Peyer's patch (tissue), 4 donors: Measurements from ENCODE around the gene SUPT4H1. TPM values are rescaled to one million over a fixed set of nuclear protein-coding genes. Genes with fewer than 3 reads are reported as not detected.

ENCODE experiments used
- DNase-seq, 3 donors: peaks; one replicate each; pipeline ENCODE4 v3.0.0-alpha.2; 2017 to 2019
- H3K27ac ChIP-seq, 4 donors: fragments of 200-600 bp; sonication (generic); one replicate each; pipeline ENCODE4 v1.5.1; 2016 to 2019
- H3K27me3 ChIP-seq, 2 donors: fragments of 200-600 bp; sonication (generic); one replicate each; pipeline ENCODE4 v1.5.1; 2019
- H3K36me3 ChIP-seq, 3 donors: fragments of 200-600 bp; sonication (generic); one replicate each; pipeline ENCODE4 v1.5.1; 2016 to 2019
- H3K4me1 ChIP-seq, 4 donors: fragments of 200-600 bp; sonication (generic); one replicate each; pipeline ENCODE4 v1.5.1; 2016 to 2019
- H3K4me3 ChIP-seq, 4 donors: fragments of 200-600 bp; sonication (generic); 1 replicate in 3 of 4; 2 replicates in 1 of 4; pipeline ENCODE4 v1.5.1; 2016 to 2019; ENCODE audit warnings: mild to moderate bottlenecking in 1 of 4
- H3K9me3 ChIP-seq, 4 donors: fragments of 200-600 bp; sonication (generic); one replicate each; pipeline ENCODE4 v1.5.1; 2016 to 2019; ENCODE audit warnings: mild to moderate bottlenecking in 1 of 4
- POLR2A ChIP-seq, 2 donors: fragments of 450-650 bp; IDR thresholded peaks; one replicate each; pipeline ENCODE4 v1.5.1; 2017; ENCODE audit warnings: antibody characterized with exemption in 2 of 2, mild to moderate bottlenecking in 2 of 2, moderate library complexity in 2 of 2
- total RNA-seq, 4 donors: library from RNA; depleted of rRNA; stranded (reverse); fragments of >200 nt; gene quantifications; one replicate each; pipeline ENCODE4 v1.1.0, GENCODE V29; 2016
- TF ChIP-seq, protein P1 (sequence below), 6 experiments: fragments of 450-650 bp in 4 of 6; fragments of 200-600 bp in 2 of 6; sonication (generic) in 1 of 6; IDR thresholded peaks; one replicate each; pipeline ENCODE4 v1.5.1; 2017 to 2019; ENCODE audit warnings: antibody characterized with exemption in 6 of 6, mild to moderate bottlenecking in 3 of 6, moderate library complexity in 1 of 6

SUPT4H1 gene
- total RNA-seq, 4 donors from 2014 or later, result 31.9 to 56.1 (median 47.9) TPM

DNA sequence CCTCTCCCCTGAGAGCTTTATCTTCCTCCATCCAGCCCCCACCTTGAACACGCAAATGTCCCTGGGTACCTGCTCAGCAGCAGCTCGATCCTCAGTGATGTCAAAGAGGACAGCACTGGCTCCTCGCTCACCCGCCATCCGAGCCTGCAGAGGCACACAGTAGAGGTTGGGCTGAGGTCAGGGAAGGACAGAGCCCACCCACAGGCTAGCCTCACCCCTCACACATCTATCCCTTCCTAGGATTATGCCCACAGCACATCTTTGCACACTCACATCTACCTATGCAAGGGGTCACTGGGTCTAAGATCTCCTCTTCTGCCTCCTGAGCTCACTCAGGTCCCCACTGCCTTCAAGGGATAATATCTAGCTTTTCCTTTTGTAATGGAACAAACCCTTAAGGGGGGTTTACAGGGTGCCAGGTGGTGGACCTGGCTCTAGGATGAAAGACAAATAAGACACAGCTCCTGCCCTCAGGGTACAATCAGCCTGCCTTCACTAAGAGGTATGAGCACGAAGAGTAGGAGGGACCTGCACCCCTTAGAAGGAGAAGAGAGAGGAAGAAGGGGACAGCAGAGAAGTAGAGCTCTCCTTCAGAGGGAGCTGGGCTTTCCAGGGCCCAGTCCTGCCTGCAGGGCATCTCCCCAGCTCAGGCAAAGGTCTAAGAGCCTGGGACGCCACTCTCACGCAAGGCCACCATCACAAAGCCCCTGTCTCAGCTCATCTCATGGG is 11.6 kb upstream of the SUPT4H1 start:
- TF ChIP-seq POLR2A (IDR thresholded peaks at IDR 0.05), result no peak
- TF ChIP-seq, protein P1, sequence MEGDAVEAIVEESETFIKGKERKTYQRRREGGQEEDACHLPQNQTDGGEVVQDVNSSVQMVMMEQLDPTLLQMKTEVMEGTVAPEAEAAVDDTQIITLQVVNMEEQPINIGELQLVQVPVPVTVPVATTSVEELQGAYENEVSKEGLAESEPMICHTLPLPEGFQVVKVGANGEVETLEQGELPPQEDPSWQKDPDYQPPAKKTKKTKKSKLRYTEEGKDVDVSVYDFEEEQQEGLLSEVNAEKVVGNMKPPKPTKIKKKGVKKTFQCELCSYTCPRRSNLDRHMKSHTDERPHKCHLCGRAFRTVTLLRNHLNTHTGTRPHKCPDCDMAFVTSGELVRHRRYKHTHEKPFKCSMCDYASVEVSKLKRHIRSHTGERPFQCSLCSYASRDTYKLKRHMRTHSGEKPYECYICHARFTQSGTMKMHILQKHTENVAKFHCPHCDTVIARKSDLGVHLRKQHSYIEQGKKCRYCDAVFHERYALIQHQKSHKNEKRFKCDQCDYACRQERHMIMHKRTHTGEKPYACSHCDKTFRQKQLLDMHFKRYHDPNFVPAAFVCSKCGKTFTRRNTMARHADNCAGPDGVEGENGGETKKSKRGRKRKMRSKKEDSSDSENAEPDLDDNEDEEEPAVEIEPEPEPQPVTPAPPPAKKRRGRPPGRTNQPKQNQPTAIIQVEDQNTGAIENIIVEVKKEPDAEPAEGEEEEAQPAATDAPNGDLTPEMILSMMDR (IDR thresholded peaks at IDR 0.05), result no peak
- peak overlapping the region in 3 of 4 donors; percentile 66 to 87 (median 79) for H3K27ac ChIP-seq
- DNase-seq, result no peak
- H3K4me3 ChIP-seq, result no peak overlapping the region
- peaks cover 0 to 17% (median 0%) of the 10 kb centered on the region in 3 donors for H3K36me3 ChIP-seq
- no peaks in the 10 kb centered on the region for H3K27me3 ChIP-seq
- H3K4me1 ChIP-seq, result peaks cover 0 to 57% (median 7%) of the 10 kb centered on the region in 4 donors
- H3K9me3 ChIP-seq, result no peaks in the 10 kb centered on the region

DNA sequence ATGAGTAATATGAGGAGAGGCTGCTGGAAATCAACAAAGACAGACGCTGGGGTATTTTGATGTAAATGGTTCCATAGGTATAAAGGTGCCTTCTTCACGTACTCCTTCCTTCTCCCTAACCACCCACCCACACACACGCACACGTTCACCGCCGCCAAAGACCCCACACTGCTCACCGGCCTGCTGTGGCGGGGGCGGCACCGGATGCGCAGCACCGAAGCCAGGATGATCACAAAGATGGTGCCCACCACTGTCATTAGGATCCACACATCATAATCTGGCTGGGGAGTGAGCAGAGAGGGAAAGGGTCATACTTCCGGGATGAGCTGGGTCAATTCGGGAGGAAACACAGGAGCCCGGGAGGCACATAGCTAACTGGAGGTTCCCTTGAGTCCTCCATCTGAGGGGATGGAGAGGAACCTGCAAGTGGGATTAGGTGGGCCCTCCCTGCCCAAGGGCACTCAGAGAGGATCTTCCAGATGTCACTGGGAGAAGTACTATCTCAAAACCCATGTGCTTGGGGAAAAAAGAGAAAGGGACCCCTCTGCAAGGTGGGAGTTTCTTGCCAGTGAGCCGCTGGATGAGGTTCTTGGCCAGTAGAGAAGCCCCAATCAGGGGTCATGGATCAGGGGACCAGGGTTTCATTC is 10.5 kb upstream of the SUPT4H1 start:
- DNase-seq, result no peak
- H3K36me3 ChIP-seq, result peaks cover 0 to 28% (median 0%) of the 10 kb centered on the region in 3 donors
- H3K27ac ChIP-seq, result no peak overlapping the region
- H3K27me3 ChIP-seq, result no peaks in the 10 kb centered on the region
- H3K4me1 ChIP-seq, result peaks cover 0 to 48% (median 7%) of the 10 kb centered on the region in 4 donors
- H3K4me3 ChIP-seq, result no peak overlapping the region
- TF ChIP-seq, protein P1 (IDR thresholded peaks at IDR 0.05), result no peak
- H3K9me3 ChIP-seq, result no peaks in the 10 kb centered on the region

DNA sequence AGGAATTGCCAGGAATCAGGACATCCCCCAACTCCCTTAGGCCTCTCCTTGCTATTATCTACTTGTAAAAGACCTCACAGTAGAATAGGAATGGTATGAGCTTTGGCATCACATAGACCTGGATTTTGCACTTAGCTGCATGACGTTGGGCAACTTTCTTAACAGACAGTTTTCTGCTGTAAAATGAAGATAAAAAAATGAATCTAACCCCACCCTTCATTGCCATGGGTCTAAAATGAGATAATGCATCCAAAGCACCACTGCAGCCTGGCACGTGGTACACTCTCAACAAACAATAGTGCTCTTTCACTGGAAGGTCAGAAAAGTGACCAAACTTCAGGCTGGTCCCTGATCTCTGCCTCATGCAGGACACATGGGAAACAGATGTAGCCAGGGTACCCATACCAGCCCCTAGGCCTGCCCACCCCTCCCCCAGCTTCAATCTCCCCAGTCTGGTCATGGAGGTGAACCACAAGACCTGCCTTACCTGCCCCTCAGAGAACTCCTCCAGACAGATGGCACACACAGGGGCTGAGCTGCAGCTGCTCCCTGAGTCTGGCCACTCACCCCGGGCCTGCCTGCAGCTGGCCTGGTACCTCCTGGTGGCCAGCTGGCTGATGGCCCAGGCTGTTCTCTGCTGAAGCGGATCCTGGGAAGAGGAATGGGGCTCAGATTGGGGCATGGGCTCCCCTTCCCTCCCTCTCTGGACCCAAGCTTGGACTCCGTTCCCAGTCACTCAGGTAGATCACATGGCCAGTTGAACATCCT is 8.5 kb upstream of the SUPT4H1 start:
- Histone ChIP-seq H3K4me3 (no peak overlapping the region), H3K27ac (no peak overlapping the region), H3K9me3 (no peaks in the 10 kb centered on the region), H3K27me3 (no peaks in the 10 kb centered on the region), H3K36me3 (peaks cover 0 to 33% (median 0%) of the 10 kb centered on the region in 3 donors), H3K4me1 (peaks cover 0 to 28% (median 3%) of the 10 kb centered on the region in 4 donors)
- TF ChIP-seq POLR2A (IDR thresholded peaks at IDR 0.05), result no peak
- TF ChIP-seq, protein P1 (IDR thresholded peaks at IDR 0.05), result no peak
- no peak for DNase-seq

DNA sequence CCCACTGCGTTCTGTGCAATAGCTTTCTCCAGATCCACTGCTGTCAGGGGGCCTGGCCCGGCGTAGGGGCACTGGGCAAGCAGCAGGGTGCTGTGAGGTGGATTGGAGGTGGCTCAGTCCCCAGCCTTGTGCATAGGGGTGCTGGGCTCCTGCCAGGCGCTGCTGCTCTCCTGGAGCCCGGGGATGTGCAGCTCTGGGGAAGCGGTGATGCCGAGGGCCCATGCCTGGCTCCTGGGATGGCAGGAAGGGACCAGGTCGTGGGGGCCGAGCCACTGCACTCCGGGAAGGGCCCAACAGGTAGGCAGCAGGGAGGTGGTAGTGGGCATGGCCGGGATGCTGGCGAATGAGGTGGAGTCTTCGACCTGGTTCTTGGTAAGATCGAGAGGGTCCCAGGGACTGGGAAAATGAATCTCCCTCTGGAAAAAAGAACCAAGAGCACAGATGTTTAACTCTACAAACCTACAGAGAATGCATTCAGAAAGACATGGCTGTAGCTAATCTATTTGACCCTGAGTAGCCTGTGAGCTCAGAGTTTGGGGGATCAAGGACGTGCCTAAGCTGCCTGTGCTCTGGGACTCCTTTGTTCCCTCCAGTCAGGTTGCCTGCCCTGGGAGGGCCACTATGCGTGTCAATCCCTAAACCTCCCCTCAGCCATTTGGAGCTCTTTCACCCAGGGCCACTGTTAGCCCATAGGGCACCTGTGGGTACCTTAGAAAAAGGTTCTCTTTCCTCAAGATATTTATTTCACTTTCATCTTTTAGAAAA is 6.6 kb upstream of the SUPT4H1 start:
- TF ChIP-seq POLR2A (IDR thresholded peaks at IDR 0.05), result no peak
- TF ChIP-seq, protein P1 (IDR thresholded peaks at IDR 0.05), result no peak
- H3K36me3 ChIP-seq, result peaks cover 0 to 33% (median 0%) of the 10 kb centered on the region in 3 donors
- DNase-seq, result no peak

More for the DNA sequence above, 6.6 kb upstream of the SUPT4H1 start:
- no peak overlapping the region for H3K4me3 ChIP-seq
- peaks cover 0 to 9% (median 0%) of the 10 kb centered on the region in 4 donors for H3K4me1 ChIP-seq
- no peaks in the 10 kb centered on the region for H3K9me3 ChIP-seq
- H3K27me3 ChIP-seq, result no peaks in the 10 kb centered on the region
- no peak overlapping the region for H3K27ac ChIP-seq
